Heart left ventricle (tissue), 13 donors: Measurements from ENCODE around the gene PNPLA2.

Experiments used
- CTCF ChIP-seq, 12 donors: fragments of 200-600 bp; sonication (generic) in 4 of 12; IDR thresholded peaks; one replicate each; pipeline versions ENCODE4 v1.5.0 to v1.8.0; 2018 to 2022; ENCODE audit warnings: antibody characterized with exemption in 12 of 12, mild to moderate bottlenecking in 5 of 12
- POLR2A ChIP-seq, 2 donors: fragments of 450-650 bp; IDR thresholded peaks; one replicate each; pipeline ENCODE4 v1.6.1; 2017; ENCODE audit warnings: antibody characterized with exemption in 2 of 2, mild to moderate bottlenecking in 2 of 2, moderate library complexity in 2 of 2
- donor health status: ischemic (EF 13 %, LVEDD 7.1; RV severe dilation, severe dysfunction).
- donor health status: DM: no; HTN: yes; CAD: no.
- donor health status: DM: no; HTN: no; CAD: no.
- donor health status: ischemic (EF 25% LVEDD 6.9; RV normal size, moderate dysfunction).
- donor health status: ischemic (EF 25% LVEDD 5.7; RV mildly dilated, moderate dysfunction).
- donor health status: ischemic (EF 35%, LVEDD 5.7; RV mildly dilated, moderate dysfunction).
- donor health status: nonischemic (EF 11% LVEDD 7.7; RV severe dilation, severe dysfunction).
- donor health status: DM: yes; HTN: yes; CAD: no.
- donor health status: PGD.
- donor health status: ischemic (EF 29% LVEDD 5.4; RV normal size, mild dysfunction).
- donor health status: nonischemic (EF 23%, LVEDD 6.1; RV moderate dilation, normal function).

GRCh38 chr11:849104-849824, 30.6 kb downstream of the PNPLA2 start:
- no peak for TF ChIP-seq CTCF (IDR thresholded peaks at IDR 0.05)
- no peak for TF ChIP-seq POLR2A (IDR thresholded peaks at IDR 0.05)
